Esophagus muscularis mucosa (tissue), 4 donors: ENCODE data around the gene OR4K13. TPM values are rescaled to one million over a fixed set of nuclear protein-coding genes. Genes with fewer than 3 reads are reported as not detected.

Experiments
- DNase-seq: peaks from one replicate; pipeline ENCODE4 v3.0.0-alpha.2; 2017; ENCODE audit errors: extremely low spot score
- H3K27ac ChIP-seq, 4 donors: fragments of 200-600 bp; sonication (generic); replicated peaks in 1 of 4; 1 replicate in 3 of 4; 2 replicates in 1 of 4; pipeline ENCODE4 v1.5.1; 2016 to 2019; ENCODE audit warnings: mild to moderate bottlenecking in 1 of 4
- H3K27me3 ChIP-seq, 4 donors: fragments of 200-600 bp; sonication (generic); one replicate each; pipeline versions ENCODE4 v1.5.1 to v1.6.0; 2016 to 2019
- H3K36me3 ChIP-seq, 4 donors: fragments of 200-600 bp; sonication (generic); one replicate each; pipeline ENCODE4 v1.5.1; 2016 to 2019
- H3K4me1 ChIP-seq, 4 donors: fragments of 200-600 bp; sonication (generic); one replicate each; pipeline ENCODE4 v1.5.1; 2016 to 2019
- H3K4me3 ChIP-seq, 4 donors: fragments of 200-600 bp; sonication (generic); 1 replicate in 2 of 4; 2 replicates in 2 of 4; pipeline ENCODE4 v1.5.1; 2016 to 2019; ENCODE audit warnings: mild to moderate bottlenecking in 4 of 4, moderate library complexity in 1 of 4
- H3K9me3 ChIP-seq, 4 donors: fragments of 200-600 bp; sonication (generic); 1 replicate in 3 of 4; 2 replicates in 1 of 4; pipeline ENCODE4 v1.5.1; 2016 to 2019
- CTCF ChIP-seq, 3 experiments: fragments of 200-600 bp in 2 of 3; fragments of 450-650 bp in 1 of 3; sonication (generic) in 2 of 3; IDR thresholded peaks; one replicate each; pipeline ENCODE4 v1.5.1; 2017 to 2019; ENCODE audit warnings: antibody characterized with exemption in 3 of 3, mild to moderate bottlenecking in 2 of 3, moderate library complexity in 1 of 3
- EP300 ChIP-seq: sonication (generic); formaldehyde crosslinking; IDR thresholded peaks from one replicate; pipeline ENCODE4 v1.6.1; 2017; ENCODE audit warnings: antibody characterized with exemption
- POLR2A ChIP-seq: fragments of 450-650 bp; IDR thresholded peaks from one replicate; pipeline ENCODE4 v1.6.1; 2017; ENCODE audit warnings: antibody characterized with exemption, moderate library complexity, mild to moderate bottlenecking, low read depth
- POLR2AphosphoS5 ChIP-seq, 2 donors: sonication (generic); formaldehyde crosslinking; IDR thresholded peaks; one replicate each; pipeline ENCODE4 v1.6.1; 2017; ENCODE audit warnings: antibody characterized with exemption in 2 of 2
- WGBS: methylation state at CpG from one replicate; pipeline ENCODE4 v1.1.5; 2018; 5-methylcytosine and 5-hydroxymethylcytosine counted together
- intact Hi-C: fragments of 100-400 bp; cut with DNase I; formaldehyde crosslinking; loops from one replicate; pipeline ENCODE4 v1.15.1; 2023
- total RNA-seq, 4 donors: library from RNA; depleted of rRNA; stranded (reverse); fragments of >200 nt; gene quantifications; one replicate each; pipeline versions ENCODE4 v1.1.0 to v1.2.1, GENCODE V29; 2016

OR4K13 gene
- total RNA-seq, 4 donors from 2014 or later = not detected

GRCh38 chr14:20035449-20035848 lies 389 bp downstream of the OR4K13 start:
- no peak for DNase-seq
- intact Hi-C loops = no loop called here
- Histone ChIP-seq H3K4me1 (no peaks in the 10 kb centered on the region), H3K27me3 (no peaks in the 10 kb centered on the region), H3K9me3 (no peaks in the 10 kb centered on the region), H3K27ac (no peak overlapping the region), H3K36me3 (no peaks in the 10 kb centered on the region), H3K4me3 (no peak overlapping the region)
- WGBS = 66% methylated on average over 3 of the region's 3 CpGs
- TF ChIP-seq POLR2A (no peak), CTCF (IDR thresholded peaks at IDR 0.05) (no peak), POLR2AphosphoS5 (IDR thresholded peaks at IDR 0.05) (no peak), EP300 (no peak)

GRCh38 chr14:20031058-20031457 lies 4.8 kb downstream of the OR4K13 start:
- intact Hi-C loops = no loop called here
- no peak for DNase-seq
- no peaks in the 10 kb centered on the region for H3K36me3 ChIP-seq
- H3K27me3 ChIP-seq = no peaks in the 10 kb centered on the region
- 62% methylated on average over 6 of the region's 6 CpGs for WGBS
- no peak overlapping the region for H3K4me3 ChIP-seq
- H3K9me3 ChIP-seq = no peaks in the 10 kb centered on the region
- TF ChIP-seq POLR2AphosphoS5 (IDR thresholded peaks at IDR 0.05) (no peak), EP300 (no peak), POLR2A (no peak), CTCF (IDR thresholded peaks at IDR 0.05) (no peak)
- no peaks in the 10 kb centered on the region for H3K4me1 ChIP-seq
- no peak overlapping the region for H3K27ac ChIP-seq

- H3K9me3 ChIP-seq = peaks cover 0 to 2% (median 0%) of the 10 kb centered on the region in 4 donors
- intact Hi-C loops = no loop called here
- no peak within 1 kb of the TSS for H3K4me3 ChIP-seq
- no peaks in the 10 kb centered on the region for H3K4me1 ChIP-seq
- no peaks in the 10 kb centered on the region for H3K36me3 ChIP-seq
- no peaks in the 10 kb centered on the region for H3K27me3 ChIP-seq
- 42% methylated on average over 2 of the region's 2 CpGs for WGBS
- DNase-seq = no peak
- H3K27ac ChIP-seq = no peak within 1 kb of the TSS
- TF ChIP-seq CTCF (IDR thresholded peaks at IDR 0.05) = no peak
- no peak for TF ChIP-seq POLR2AphosphoS5 (IDR thresholded peaks at IDR 0.05)
- no peak for TF ChIP-seq EP300
- no peak for TF ChIP-seq POLR2A
These were observed 16.5 kb downstream of the OR4K13 start, which contains the start of gene OR4K14 for GRCh38 chr14:20019257-20019865. TSS of gene OR4K14 (minus strand) at chr14:20019307. CDS start at chr14:20015193, 4,114 bp downstream.

GRCh38 chr14:20008156-20008555 lies 27.7 kb downstream of the OR4K13 start:
- Histone ChIP-seq H3K27ac (no peak overlapping the region), H3K36me3 (no peaks in the 10 kb centered on the region), H3K4me1 (no peaks in the 10 kb centered on the region), H3K27me3 (no peaks in the 10 kb centered on the region), H3K4me3 (no peak overlapping the region), H3K9me3 (peaks cover 0 to 4% (median 0%) of the 10 kb centered on the region in 4 donors)
- TF ChIP-seq POLR2AphosphoS5 (IDR thresholded peaks at IDR 0.05) (no peak), CTCF (IDR thresholded peaks at IDR 0.05) (no peak), EP300 (no peak), POLR2A (no peak)
- no peak for DNase-seq
- intact Hi-C loops = no loop called here

- Histone ChIP-seq H3K4me1 (no peaks in the 10 kb centered on the region), H3K36me3 (no peaks in the 10 kb centered on the region), H3K4me3 (no peak overlapping the region), H3K27me3 (no peaks in the 10 kb centered on the region), H3K9me3 (peaks cover 0 to 3% (median 0%) of the 10 kb centered on the region in 4 donors), H3K27ac (no peak overlapping the region)
- DNase-seq = no peak
- no peak for TF ChIP-seq POLR2A
- TF ChIP-seq CTCF (IDR thresholded peaks at IDR 0.05) = no peak
- TF ChIP-seq EP300 = no peak
- no peak for TF ChIP-seq POLR2AphosphoS5 (IDR thresholded peaks at IDR 0.05)
- intact Hi-C loops = no loop called here
- WGBS = 60% methylated on average over 7 of the region's 7 CpGs
These were observed 33.5 kb downstream of the OR4K13 start for GRCh38 chr14:20002319-20002718.
